HG03342 (cell line): ENCODE results near the gene FRYL.
"Not testable (repeated sequence)": the region's sequence is repeated elsewhere in the genome, so short reads cannot be mapped to it uniquely, and the experiment has no call there.

ENCODE experiments used
- ATAC-seq: cut with Tn5 transposase; IDR thresholded peaks from one replicate; pipeline ENCODE4 v1.9.1; 2021; ENCODE audit warnings: mild to moderate bottlenecking, moderate library complexity; ENCODE audit not compliant: unreplicated experiment

FRYL gene

DNA sequence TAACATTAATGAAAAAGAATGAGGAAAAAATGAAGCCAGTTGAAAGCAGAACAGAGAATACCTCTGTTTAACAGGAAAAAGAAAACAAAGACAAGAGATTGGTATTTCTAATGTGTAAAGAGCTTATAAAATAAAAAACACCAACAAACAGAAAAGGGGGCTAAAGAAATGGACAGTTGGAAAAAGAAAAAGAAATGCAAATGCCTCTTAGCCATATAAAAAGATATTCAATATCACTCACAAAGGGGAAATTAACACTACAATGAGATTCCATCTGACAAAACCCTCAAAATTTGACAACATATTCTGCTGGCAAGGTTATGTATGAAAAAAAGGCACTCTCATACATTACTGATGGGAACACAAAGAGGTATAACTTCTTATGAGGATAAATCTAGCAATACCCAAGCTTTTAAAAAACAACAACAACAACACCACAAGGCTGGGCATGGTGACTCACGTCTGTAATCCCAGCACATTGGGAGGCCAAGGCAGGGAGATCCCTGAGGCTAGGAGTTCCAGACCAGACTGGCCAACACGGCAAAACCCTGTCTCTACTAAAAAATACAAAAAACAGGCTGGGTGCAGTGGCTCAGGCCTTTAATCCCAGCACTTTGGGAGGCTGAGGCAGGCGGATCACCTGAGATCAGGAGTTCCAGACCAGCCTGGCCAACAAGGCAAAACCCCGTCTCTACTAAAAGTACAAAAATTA is 75.8 kb downstream of the FRYL start:
- no peak for ATAC-seq

DNA sequence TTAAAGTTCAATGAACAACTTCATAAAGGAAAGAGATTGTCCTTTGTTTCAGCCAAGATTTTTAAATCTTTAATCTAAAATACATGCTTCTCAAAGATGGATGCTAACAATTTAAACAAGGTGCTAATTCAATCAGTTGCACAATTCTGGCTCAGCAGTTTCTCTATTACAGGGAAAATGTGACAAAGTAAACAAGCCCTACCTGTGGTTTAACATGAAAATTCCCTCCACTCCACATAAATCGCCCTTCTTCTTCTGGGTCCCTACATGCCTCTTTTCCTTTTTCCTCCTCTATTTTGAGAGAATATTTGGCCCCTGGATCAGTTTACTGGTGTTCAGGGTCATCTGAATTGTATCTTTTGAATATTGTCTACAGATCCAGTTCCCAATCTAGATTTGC is 80.6 kb downstream of the FRYL start:
- ATAC-seq = no peak

DNA sequence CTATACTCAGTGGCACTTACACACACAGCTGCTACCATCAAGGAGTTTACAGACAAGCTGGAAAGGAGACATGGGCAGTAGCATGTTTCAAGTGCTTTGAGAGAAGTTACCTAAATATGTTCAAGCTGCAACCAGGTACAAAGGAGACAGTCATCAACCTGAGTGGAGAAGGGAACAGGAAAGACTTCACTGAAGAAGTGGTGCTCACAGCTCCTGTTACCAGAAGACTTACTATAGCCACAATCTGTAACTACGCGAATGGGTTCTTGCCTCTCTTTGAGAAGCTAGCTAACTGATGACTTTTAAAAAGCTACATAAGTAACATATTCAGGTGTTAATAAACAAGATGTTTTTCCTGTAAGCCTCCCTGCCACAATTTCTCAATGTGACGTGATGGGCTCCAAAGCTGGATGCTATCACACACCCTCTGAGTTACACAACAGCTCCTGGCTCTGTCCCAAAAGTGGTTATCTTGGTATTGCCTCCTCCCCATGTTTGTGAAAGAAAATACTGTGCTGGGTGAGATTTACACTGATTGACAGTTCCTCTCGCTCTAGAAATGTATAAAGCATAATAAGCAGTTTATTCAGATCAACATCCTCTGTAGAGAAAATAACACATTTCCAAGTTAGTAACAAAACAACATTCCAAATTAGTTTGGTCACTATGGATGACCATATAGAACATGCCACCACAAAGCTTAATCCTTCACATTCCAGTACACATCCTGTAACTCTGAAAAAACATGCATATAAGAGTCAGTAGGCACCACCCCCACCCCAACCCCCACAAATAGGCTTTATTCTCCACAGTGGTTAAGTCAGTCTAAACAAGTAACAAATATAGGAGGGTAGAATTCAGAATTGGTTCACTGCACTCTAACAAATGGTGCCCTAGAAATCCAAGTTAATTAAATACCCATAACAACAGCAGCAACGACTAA is 81.8 kb downstream of the FRYL start:
- no peak for ATAC-seq

DNA sequence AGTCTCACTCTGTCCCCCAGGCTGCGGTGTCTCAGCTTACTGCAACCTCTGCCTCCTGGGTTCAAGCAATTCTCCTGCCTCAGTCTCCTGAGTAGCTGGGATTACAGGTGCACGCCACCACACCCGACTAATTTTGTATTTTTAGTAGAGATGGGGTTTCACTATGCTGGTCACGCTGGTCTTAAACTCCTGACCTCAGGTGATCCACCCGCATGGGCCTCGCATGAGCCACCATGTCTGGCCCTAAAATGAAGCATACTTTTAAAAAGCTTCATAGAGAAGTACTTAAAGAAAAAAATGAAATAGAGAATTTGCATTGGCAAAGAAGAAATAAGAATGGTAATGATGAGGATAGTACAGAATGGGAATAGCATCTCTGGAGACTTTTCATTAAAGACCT is 82.6 kb downstream of the FRYL start:
- not testable (repeated sequence) for ATAC-seq

DNA sequence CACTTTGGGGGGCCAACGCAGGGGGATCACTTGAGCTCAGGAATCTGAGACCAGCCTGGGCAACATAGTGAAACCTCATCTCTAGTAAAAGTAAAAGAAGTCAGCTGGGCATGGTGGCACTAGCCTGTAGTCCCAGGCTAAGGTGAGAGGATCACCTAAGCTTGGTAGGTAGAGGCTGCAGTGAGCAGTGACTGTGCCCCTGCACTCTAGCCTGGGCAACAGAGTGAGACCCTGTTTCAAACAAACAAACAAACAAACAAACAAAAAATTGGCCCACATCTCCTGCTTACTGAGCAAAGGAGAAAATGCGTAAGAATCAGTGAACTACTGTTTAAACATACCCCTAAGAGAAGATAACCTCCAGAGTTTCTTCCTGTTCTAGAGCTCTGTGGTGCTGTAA is 85.3 kb downstream of the FRYL start:
- no peak for ATAC-seq

DNA sequence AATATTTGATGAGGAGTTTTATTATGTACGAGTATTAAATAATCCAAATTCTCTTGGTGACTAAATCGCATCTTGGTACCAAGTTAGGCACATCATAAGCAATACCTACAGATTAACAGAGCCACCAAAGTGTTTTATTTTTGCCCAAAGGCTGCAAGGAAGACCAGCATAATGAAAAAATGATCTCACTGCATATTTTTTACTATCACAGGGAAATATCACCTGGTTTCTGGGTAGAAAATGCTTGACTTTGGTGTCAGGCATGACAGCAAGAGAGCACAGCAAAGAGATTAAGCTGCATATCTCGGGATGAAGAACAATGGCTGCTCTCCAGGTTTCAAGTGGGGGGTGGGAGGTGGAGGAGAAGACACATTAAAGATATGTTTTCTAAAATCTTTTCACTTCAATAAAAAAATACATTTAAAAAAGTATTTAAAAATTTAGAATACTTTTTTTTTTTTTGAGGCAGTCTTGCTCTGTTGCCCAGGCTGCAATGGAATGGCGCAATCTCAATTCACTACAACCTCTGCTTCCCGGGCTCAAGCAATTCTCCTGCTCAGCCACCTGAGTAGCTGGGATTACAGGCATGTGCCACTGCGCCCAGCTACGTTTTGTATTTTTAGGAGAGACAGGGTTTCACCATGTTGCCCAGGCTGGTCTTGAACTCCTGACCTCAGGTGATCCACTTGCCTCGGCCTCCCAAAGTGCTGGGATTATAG is 86.1 kb downstream of the FRYL start:
- ATAC-seq = no peak

DNA sequence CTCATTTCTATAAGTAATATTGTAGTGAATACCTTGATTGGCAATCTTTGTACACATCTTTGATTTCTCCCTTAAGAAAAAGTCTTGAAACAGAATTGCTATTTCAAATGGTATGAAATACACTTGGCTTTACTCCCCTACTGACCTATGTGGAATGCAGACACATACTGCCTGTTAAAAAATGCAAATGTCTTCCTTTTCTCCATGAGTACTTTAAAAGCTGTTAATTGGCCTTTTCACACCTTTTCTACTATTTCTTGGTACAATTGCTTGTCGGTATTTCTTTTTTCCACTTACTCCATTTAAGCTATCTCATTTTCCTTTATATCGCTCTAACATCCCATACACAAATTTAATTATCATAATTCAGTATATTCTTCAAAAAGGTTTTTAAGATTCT is 87.2 kb downstream of the FRYL start:
- ATAC-seq = no peak

DNA sequence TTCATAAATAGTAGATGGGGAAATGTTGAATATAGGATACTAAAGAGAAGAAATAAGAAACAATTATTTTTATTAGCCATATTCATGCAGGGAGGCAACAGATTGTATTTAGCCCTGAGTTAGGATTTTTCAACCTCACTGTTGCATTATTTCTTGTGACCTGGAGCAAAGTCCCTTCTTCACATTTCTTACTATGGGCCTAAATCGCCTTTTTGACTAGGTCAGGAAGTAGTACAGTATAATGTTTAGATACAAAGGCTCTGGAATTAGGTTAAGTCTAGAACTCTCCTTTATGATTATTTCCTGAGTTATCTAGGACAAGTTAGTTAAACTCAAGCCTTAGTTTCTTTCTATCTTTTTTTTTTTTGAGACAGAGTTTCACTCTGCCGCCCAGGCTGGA is 88.0 kb downstream of the FRYL start:
- ATAC-seq = no peak

DNA sequence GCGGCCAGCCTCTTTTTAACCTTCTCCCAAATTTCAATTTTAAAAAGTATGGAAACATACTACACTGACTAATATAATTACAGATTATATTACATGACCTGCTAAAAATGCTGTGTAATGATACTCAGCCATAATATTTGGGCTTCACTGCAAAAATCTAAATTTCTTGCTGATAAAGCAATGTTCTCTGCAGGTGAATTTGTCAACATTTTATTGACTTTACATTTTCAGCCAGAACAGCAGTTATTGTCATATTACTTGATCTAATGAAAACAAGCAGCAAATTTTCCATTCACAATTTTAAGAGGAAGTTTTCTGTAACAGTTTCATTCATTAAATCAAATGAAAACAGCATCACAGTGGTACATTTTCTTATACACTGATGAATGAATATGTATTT is 91.1 kb downstream of the FRYL start:
- ATAC-seq = no peak

DNA sequence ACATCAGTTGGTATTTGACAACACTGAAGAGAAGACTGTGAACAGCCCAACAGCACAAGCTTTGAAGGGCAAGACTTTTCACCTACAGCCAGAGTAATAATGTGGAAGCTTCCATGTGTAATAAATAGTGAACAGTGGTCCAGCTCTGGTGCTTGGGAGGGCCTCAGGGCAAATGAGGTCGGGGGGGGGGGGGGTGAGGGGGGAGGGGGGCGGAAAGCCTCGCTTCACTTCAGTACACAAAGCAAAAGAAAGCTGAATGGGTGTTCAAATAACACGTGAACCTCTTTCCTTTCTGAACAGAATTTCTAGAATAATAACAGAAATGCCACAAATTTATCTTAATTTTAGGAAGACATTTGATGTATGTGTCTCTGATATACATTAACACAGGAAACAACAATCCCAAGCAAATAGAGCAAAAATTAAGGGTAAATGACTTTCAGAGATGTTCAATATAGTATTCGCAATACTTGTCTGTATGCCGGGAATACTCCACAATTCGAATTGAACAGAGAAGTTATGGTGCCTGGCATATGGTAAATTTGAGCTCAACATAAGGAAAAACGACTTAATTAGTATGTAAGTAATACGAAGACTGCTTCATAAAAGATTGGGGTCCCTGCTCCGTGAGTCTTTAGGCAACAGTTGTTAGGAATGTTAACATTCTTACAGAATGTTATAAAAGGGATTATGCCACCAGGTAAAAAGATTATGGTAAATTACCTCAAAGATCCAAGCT is 92.6 kb downstream of the FRYL start:
- no peak for ATAC-seq

DNA sequence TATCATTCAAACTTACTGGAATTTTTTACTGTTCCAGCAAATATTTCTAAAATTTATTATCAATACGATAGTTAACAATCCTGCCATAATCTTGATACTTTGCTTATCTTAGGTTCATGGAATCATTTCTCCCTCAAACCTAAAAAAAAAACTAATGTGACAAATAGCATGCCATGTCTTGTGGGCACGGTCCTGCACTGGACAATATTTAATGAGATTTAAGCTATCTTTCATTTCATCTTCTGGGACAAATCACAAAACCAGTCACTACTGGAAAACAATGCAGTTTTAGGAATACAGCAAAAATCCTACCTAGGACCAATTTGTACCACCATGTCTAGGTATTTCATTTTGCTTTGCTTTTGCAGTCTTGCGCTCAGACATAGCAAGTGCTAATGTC is 93.7 kb downstream of the FRYL start:
- no peak for ATAC-seq

DNA sequence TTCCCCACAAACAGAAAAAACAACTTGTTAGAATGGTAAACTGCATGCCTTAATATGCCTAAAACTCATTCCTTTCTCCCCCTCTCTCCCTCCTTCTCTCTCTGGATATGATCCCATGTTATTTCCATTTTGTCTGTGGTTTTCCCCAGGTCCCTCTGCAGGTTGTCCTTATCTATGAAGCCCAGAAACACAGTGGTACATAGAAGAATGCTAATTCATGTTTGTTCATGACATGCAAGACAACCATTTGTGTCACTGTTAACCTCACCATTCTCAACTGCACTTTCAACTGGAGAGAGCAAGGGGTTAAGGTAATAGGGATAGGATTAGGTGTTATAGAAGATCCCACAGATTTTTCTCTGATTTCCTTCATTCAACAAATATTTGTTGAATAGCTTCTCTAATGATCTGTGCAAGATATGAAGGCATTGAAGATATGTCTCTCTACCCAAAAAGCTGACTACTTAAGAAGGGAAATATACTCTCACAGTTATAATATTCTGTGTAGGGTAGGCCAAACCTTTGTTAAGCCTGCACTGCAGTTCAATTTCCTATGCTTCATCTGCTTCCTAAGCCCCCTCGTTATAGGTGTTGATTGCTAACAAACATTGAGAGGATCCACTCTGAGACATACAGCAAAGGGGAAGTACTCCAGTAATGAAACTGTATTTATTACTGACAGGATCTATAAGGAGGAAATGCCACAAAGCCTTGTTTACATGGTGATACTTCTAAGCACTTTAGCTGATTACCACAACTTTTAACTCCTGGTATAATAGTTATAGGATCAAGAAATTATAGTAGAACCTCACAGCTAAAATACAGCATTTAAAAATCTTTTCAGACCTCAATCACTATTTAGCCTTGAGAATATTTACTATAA is 96.1 kb downstream of the FRYL start:
- ATAC-seq = peak; percentile 96

DNA sequence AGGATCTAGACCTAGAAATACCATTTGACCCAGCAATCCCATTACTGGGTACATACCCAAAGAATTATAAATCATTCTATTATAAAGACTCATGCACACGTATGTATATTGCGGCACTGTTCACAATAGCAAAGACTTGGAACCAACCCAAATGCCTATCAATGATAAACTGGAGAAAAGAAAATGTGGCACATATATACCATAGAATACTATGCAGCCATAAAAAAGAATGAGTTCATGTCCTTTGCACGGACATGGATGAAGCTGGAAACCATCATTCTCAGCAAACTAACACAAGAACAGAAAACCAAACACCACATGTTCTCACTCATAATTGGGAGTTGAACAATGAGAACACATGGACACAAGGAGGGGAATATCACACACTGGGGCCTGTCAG is 97.2 kb downstream of the FRYL start:
- ATAC-seq = not testable (repeated sequence)

DNA sequence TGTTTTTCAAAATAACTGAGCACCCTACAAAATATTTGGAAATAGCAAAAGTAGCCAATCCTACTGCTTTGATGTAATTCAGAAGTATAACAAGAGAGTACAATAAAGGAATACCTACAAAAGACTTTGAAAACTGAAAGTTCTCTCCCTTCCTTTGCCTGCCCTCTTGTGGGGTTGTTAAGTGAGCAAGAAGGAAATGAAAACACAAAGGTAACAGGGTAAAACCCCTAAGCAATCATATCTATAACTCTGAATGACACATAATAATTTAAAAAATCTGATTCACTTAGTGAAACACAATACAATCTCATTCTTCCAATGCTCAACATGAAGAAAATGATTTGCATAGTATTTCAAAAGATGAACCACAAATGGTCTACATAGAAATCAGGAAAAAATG is 98.2 kb downstream of the FRYL start:
- peak; percentile 55 for ATAC-seq

DNA sequence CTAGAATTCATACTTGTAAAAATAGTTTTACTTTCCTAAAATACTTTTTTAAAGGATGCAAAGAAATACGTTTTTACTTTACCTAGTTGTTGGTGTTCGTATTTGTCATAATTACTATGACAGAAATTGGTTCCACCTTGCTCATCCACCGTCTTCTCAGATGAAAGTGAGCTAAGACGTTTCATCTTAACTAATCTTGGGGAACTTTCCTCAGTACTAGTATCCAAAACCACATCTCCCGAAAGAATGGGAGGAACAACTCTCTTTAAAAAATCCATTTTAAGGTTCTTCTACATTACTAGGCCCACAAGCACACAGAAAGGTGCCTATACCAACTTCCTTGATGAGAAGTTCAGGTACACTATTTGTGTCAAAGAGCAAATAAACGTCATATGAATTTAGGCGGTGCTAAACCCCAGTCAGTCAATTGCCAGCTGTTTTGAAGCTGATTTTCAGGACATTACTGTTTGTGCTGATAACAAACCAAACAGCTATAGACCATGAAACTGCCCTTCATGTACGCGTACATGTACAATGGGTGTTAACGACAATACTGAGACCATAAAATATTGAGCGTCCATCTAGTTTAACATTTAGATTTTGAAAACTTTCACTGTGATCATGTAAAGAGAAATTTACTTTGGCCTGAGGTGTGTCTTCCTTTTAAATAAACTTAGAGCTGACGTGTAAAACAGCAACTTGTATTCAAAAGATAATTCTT is 99.1 kb downstream of the FRYL start:
- ATAC-seq = no peak

DNA sequence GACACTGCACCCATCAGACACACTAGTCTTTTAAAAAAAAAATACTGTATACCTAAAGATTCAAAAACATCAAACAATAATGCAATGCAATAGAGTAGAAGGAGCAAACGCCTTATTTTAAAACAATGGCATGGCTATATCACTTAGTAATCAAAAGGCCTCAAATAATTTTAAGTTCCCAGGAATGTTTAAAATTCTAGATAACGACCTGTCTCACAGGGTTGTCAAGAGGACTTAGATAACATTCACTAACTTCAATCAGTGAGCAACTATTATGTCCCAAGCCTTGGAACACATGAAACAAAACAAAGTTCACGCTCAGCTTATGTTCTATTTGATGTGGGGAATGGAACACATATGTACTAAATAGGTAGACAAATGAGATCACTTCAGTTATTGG is 106.5 kb downstream of the FRYL start:
- ATAC-seq = no peak

DNA sequence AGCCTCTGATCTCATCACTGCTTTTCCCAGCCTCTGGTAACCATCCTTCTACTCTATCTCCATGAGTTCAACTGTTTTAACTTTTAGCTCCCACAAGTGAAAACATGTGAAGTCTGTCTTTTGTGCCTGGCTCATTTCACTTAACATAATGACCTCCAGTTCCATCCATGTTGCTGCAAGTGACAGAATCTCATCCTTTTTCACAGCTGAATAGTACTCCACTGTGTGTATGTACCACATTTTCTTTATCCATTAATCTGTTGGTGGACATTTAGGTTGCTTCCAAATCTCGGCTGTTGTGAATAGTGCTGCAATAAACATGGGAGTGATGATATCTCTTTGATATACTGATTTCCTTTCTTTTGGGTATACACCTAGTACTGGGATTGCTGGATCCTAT is 109.5 kb downstream of the FRYL start:
- no peak for ATAC-seq

DNA sequence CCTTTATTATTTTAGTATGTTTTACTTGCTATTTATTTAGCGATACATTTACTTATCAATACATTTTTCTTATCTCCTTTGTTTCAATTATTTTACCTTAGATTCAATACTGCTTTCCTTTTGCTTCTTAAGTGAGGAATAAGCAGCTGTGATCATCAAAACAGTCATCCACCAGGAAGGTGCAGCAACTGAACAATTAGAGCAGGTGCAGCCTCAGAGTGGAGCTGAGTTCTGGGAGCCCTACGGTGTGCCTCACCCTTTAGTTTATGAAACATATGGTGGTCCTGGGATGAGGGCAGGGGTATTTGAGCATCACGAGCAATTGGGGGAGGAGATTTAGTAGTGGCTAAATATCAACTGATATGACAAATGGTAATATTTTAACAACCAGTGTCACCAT is 111.0 kb downstream of the FRYL start:
- no peak for ATAC-seq

DNA sequence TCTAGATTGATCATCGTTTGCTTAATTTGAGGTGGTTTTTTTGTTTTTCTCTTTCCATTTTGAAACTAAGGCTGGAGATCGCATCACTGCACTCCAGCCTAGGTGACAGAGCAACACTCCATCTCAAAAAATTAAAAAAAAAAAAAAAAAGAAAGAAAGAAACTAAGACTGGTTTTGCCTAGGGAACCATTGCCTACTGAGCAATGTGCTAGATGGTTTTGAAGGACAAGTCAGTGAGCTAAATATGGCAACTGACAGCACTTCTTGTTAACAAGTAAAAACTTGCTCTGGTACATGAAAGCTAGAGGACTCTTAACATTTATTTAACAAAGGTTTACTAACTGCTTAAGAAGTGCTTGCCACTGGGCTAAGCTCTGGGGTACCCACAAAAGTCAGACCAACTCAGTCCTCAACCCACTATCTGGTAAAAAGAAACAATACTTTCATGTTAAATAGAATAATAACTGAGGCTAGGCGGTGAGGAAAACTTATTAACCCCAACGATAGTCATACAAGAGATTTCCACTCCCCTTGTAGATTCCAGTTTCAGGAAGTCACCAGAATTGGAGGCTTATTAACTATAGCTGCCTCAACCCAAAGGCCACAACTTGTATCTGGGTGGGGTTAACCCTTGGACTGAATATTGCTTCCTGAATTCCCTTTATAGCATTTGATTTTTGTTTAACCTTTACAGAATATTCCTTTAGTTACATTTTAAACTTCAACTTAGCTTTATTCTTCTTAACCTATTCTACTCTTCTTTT is 111.6 kb downstream of the FRYL start:
- ATAC-seq = peak; percentile 45
